Ishikawa (cell line): ENCODE results near the gene TEX55.

Experiments used
- CEBPB ChIP-seq: IDR thresholded peaks from 2 replicates; pipeline ENCODE4 v1.6.1; 2012
- CREB1 ChIP-seq: IDR thresholded peaks from 2 replicates; pipeline ENCODE4 v1.6.1; 2012; ENCODE audit warnings: low read depth
- EGR1 ChIP-seq: IDR thresholded peaks from 2 replicates; pipeline ENCODE4 v1.6.1; 2012
- EP300 ChIP-seq: IDR thresholded peaks from 2 replicates; pipeline ENCODE4 v1.6.1; 2012; ENCODE audit warnings: borderline replicate concordance
- FOXM1 ChIP-seq: IDR thresholded peaks from 2 replicates; pipeline ENCODE4 v1.6.1; 2012; ENCODE audit warnings: low read depth, borderline replicate concordance
- MAX ChIP-seq: IDR thresholded peaks from 2 replicates; pipeline ENCODE4 v1.6.1; 2012
- NFIC ChIP-seq: IDR thresholded peaks from 2 replicates; pipeline ENCODE4 v1.6.1; 2012
- RAD21 ChIP-seq: IDR thresholded peaks from 2 replicates; pipeline ENCODE4 v1.6.1; 2012; ENCODE audit warnings: low read depth
- REST ChIP-seq: IDR thresholded peaks from 2 replicates; pipeline ENCODE4 v1.6.1; 2012; ENCODE audit warnings: low read depth, mild to moderate bottlenecking
- TAF1 ChIP-seq: IDR thresholded peaks from 2 replicates; pipeline ENCODE4 v1.6.1; 2012; ENCODE audit warnings: low read depth, mild to moderate bottlenecking
- TCF12 ChIP-seq: IDR thresholded peaks from 2 replicates; pipeline ENCODE4 v1.6.1; 2012; ENCODE audit warnings: low read depth
- TEAD4 ChIP-seq: IDR thresholded peaks from 2 replicates; pipeline ENCODE4 v1.6.1; 2012
- USF1 ChIP-seq: IDR thresholded peaks from 2 replicates; pipeline ENCODE4 v1.6.1; 2012
- YY1 ChIP-seq: IDR thresholded peaks from 2 replicates; pipeline ENCODE4 v1.6.1; 2012; ENCODE audit warnings: low read depth
- ZBTB7A ChIP-seq: IDR thresholded peaks from 2 replicates; pipeline ENCODE4 v1.6.1; 2012; ENCODE audit warnings: low read depth

Gene TEX55

DNA sequence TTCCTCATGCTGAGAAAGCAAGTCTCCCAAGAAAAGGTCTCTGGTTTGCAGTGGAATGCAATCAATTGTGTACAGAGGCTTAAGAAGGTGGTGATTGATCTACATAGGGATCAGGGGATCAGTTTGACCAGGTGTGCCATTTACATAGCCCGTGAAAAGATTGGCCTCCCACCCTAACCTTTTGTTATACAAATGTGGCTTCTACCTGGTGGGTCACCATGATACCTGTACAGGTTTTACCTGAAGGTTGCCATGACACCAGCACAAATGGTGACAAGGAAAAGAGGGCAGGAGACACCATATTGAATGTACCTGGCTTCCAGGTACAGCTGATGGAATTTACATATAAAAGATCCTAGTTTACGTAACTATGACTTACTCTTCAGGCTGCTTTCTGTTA, 25.5 kb upstream of the TEX55 start:
- no peak for TF ChIP-seq RAD21
- TF ChIP-seq FOXM1 = no peak
- no peak for TF ChIP-seq MAX
- no peak for TF ChIP-seq REST
- TF ChIP-seq YY1 = no peak
- no peak for TF ChIP-seq TAF1
- TF ChIP-seq TEAD4 = no peak
- TF ChIP-seq EGR1 = no peak
- no peak for TF ChIP-seq NFIC
- TF ChIP-seq ZBTB7A = no peak
- no peak for TF ChIP-seq CEBPB
- TF ChIP-seq CREB1 = no peak
- no peak for TF ChIP-seq EP300
- no peak for TF ChIP-seq TCF12
- no peak for TF ChIP-seq USF1

GRCh38 chr3:119122350-119122749, 23.6 kb upstream of the TEX55 start:
- TF ChIP-seq TCF12 = no peak

- TF ChIP-seq NFIC (no peak), EGR1 (no peak), EP300 (no peak), CEBPB (no peak), FOXM1 (no peak), RAD21 (no peak), MAX (no peak), TAF1 (no peak), REST (no peak), ZBTB7A (no peak), TEAD4 (no peak), TCF12 (no peak), USF1 (no peak), CREB1 (no peak), YY1 (no peak)
Observed at GRCh38 chr3:119125342-119125741, 20.6 kb upstream of the TEX55 start.

DNA sequence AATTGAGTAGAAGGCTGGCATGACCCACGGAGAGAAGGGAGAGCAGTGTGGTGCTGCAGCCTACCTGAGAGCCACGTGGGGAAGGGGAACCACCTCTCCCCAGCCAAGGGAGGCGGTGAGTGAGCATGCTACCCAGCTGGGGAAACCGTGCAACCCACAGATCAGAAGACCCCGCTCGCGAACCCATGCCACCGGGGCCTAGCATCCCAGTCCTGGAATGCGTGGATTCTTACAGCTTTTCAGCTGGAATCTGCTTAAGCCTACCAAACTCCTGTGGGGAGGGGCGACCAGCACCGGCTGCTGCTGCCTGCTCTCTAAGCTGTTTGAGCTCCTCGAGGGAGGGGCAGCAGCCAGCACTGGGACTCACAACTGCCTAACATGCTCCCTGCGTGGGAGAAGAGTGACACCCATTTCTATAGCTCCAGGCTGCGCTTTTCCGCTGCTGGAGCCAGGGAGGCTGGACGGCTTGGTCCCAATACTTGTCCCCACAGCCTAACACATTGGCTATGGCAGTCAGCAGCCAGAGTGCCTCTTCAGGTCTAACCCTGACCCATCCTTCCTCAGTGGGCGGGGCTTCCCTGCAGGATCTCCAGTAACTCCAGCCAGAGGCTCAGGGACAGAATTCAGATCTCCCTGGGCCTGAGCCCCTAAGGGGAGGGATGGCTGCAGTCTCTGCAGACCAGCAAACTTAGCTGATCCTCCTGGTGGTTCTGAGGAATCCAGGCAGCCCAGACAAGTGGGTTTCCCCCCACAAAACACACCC, 20.0 kb upstream of the TEX55 start:
- TF ChIP-seq TAF1 = no peak
- no peak for TF ChIP-seq YY1
- no peak for TF ChIP-seq EP300
- TF ChIP-seq TCF12 = no peak
- TF ChIP-seq REST = no peak
- TF ChIP-seq TEAD4 = no peak
- no peak for TF ChIP-seq FOXM1
- TF ChIP-seq MAX = no peak
- TF ChIP-seq ZBTB7A = no peak
- TF ChIP-seq EGR1 = no peak
- no peak for TF ChIP-seq CREB1
